T-cell (primary cell): ENCODE data around the gene TANGO2. TPM values are rescaled to one million over a fixed set of nuclear protein-coding genes. Genes with fewer than 3 reads are reported as not detected.
A peak's percentile ranks its signal among the peaks of the same experiment; 100 is the strongest.

Experiments
- ATAC-seq, 4 experiments: fragments of 200-7000 bp in 3 of 4; fragments of 150-1000 bp in 1 of 4; cut with Tn5 transposase; replicated peaks in 1 of 4; 1 replicate in 3 of 4; 2 replicates in 1 of 4; pipeline ENCODE4 v1.10.0; 2021; ENCODE audit warnings: moderate library complexity in 3 of 4, mild to moderate bottlenecking in 2 of 4, moderate number of reproducible peaks in 1 of 4
- CTCF ChIA-PET, 2 donors: fragments of 300-600 bp; sonication (Branson Sonifier 250); formaldehyde crosslinking; loops; one replicate each; lab custom pipeline; 2022; ENCODE audit warnings: antibody characterized with exemption in 2 of 2; lab: Charles Lee
- POLR2A ChIA-PET, 2 donors: fragments of 300-600 bp; sonication (Branson Sonifier 250); formaldehyde crosslinking; loops; one replicate each; lab custom pipeline; 2022; ENCODE audit warnings: antibody characterized with exemption in 2 of 2; lab: Charles Lee
- DNase-seq, 35 experiments: peaks; one replicate each; pipeline versions ENCODE4 v3.0.0 to v3.0.0-alpha.2; 2013 to 2023
- H3K27ac ChIP-seq: one replicate; pipeline ENCODE4 v1.5.1; 2013; ENCODE audit warnings: low read length
- H3K27me3 ChIP-seq, 2 experiments: replicated peaks in 1 of 2; 1 replicate in 1 of 2; 2 replicates in 1 of 2; pipeline versions ENCODE4 v1.6.1 to v1.7.0; 2013; ENCODE audit warnings: low read length in 1 of 2, mixed read lengths in 1 of 2; ENCODE audit not compliant: control insufficient read depth in 2 of 2, insufficient read depth in 2 of 2; ENCODE audit errors: extremely low read depth in 1 of 2
- H3K36me3 ChIP-seq, 2 donors: 1 replicate in 1 of 2; 2 replicates in 1 of 2; pipeline versions ENCODE4 v1.6.1 to v1.7.0; 2013; ENCODE audit warnings: low read length in 1 of 2; ENCODE audit not compliant: control insufficient read depth in 2 of 2, insufficient read depth in 1 of 2; ENCODE audit errors: extremely low read depth in 1 of 2
- H3K4me1 ChIP-seq, 2 experiments: 1 replicate in 1 of 2; 2 replicates in 1 of 2; pipeline versions ENCODE4 v1.6.1 to v1.7.0; 2013; ENCODE audit warnings: low read length in 2 of 2, mixed read lengths in 1 of 2; ENCODE audit not compliant: insufficient read depth in 2 of 2, control insufficient read depth in 1 of 2; ENCODE audit errors: extremely low read depth in 1 of 2
- H3K4me3 ChIP-seq, 2 donors: 1 replicate in 1 of 2; 2 replicates in 1 of 2; pipeline versions ENCODE4 v1.5.1 to v1.7.0; 2013; ENCODE audit warnings: mild to moderate bottlenecking in 2 of 2, low read length in 1 of 2, moderate library complexity in 1 of 2; ENCODE audit not compliant: control insufficient read depth in 1 of 2; ENCODE audit errors: extremely low read depth in 1 of 2
- H3K9me3 ChIP-seq: 2 replicates; pipeline ENCODE4 v1.7.0; 2013
- H3K27ac Mint-ChIP-seq, 2 donors: one replicate each; pipeline ENCODE4 v1.8.0; 2020 to 2021; ENCODE audit warnings: mild to moderate bottlenecking in 2 of 2, mixed read lengths in 2 of 2
- H3K27me3 Mint-ChIP-seq, 2 donors: one replicate each; pipeline ENCODE4 v1.8.0; 2021 to 2022; ENCODE audit warnings: mixed read lengths in 2 of 2
- H3K36me3 Mint-ChIP-seq: one replicate; pipeline ENCODE4 v1.8.0; 2021; ENCODE audit warnings: mixed read lengths
- H3K4me1 Mint-ChIP-seq, 3 donors: one replicate each; pipeline ENCODE4 v1.8.0; 2020 to 2022; ENCODE audit warnings: mixed read lengths in 3 of 3, mild to moderate bottlenecking in 1 of 3
- H3K4me3 Mint-ChIP-seq, 3 donors: one replicate each; pipeline ENCODE4 v1.8.0; 2020 to 2022; ENCODE audit warnings: mild to moderate bottlenecking in 3 of 3, mixed read lengths in 3 of 3, moderate library complexity in 3 of 3
- H3K9me3 Mint-ChIP-seq, 3 donors: one replicate each; pipeline ENCODE4 v1.8.0; 2020 to 2022; ENCODE audit warnings: mixed read lengths in 3 of 3
- WGBS: methylation state at CpG from one replicate; pipeline ENCODE4 v1.1.5; 2013; ENCODE audit warnings: missing lambda C conversion rate; ENCODE audit not compliant: insufficient coverage; 5-methylcytosine and 5-hydroxymethylcytosine counted together
- total RNA-seq, 35 experiments: library from RNA in 6 of 35; stranded (reverse) in 6 of 35; fragments of 120-200 nt in 1 of 35; gene quantifications; one replicate each; pipeline versions ENCODE4 v1.2.1 to v1.2.4 and lab custom pipeline; 2013 to 2026

The TANGO2 gene
- total RNA-seq, 5 donors from 2014 or later (not counting 1 experiment from before 2014, with no cell fraction given): 29.9 to 48.4 (median 43.7) TPM

GRCh38 chr22:20019661-20020532, 1.0 kb upstream of the TANGO2 start:
- no peaks in the 10 kb centered on the region for H3K27me3 Mint-ChIP-seq
- peak overlapping the region; percentile 94 to 96 for H3K27ac Mint-ChIP-seq
- DNase-seq (peak in 2 of 35 experiments; percentile 1 to 8), ATAC-seq (no peak)
- ChIA-PET POLR2A (no interaction called here), CTCF (no interaction called here)
- peak overlapping the region; percentile 84 to 91 (median 88) for H3K4me3 Mint-ChIP-seq
- Histone ChIP-seq H3K4me1 (peaks cover 9 to 51% of the 10 kb centered on the region in 2 experiments), H3K27ac (peak overlapping the region; percentile 81), H3K27me3 (peaks cover 0 to 28% of the 10 kb centered on the region in 2 experiments), H3K9me3 (no peaks in the 10 kb centered on the region), H3K36me3 (peaks cover 0 to 3% of the 10 kb centered on the region in 2 donors), H3K4me3 (peak overlapping the region; percentile 77 to 89)
- peaks cover 2% of the 10 kb centered on the region for H3K36me3 Mint-ChIP-seq
- no peaks in the 10 kb centered on the region for H3K9me3 Mint-ChIP-seq
- WGBS: 71% methylated on average over 7 of the region's 8 CpGs
- H3K4me1 Mint-ChIP-seq: peaks cover 23 to 42% (median 36%) of the 10 kb centered on the region in 3 donors

DNA sequence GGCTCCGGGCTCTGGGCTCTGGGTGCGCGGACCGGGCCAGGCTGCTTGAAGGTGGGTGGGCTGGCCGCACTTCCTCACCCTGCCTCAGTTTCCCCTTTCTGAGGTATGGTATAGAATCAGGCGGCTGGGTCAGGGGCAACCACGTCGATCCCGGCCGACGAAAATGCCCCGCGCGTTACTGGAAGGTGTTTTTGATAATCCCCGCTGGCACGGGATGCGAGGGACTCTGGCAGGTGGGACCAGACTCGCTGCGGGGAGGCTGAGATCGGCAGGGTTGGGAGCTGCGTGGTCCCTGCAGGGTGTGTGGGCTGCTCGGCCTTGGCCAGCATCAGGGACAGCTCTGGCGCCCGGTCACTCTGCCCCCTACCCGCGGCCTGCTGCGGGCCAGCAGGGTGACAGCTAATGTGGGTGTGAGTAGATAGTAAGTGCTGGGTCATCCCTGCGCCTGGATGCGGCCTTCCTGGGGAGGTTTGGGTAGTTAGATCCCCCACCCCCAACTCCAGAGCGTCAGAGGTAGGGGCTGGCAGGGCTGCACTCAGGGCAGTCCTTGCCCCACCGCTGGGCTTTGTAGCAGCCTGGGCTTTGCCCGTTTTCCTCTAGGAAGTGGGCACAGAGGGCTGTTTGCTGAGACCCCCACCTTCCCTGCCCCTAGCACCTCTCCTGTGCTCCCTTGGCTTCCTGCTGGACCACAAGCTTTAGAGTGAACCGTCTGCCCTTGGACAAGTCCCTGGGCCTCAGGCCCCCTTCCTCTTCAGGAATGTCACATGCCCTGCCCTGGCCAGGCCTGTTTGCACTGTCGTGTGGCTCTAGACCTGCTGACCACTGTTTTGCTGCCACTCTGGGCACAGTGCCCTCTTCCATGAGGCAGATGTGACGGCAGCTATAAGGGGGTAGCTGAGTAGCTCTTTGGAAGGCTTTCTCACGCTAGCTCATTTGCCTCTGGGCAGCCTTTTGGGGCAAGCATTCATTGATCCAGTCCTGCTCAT, 579 bp downstream of the TANGO2 start:
- peaks cover 2 to 3% of the 10 kb centered on the region in 2 donors for H3K36me3 ChIP-seq
- Mint-ChIP-seq H3K4me3 (peak overlapping the region; percentile 88 to 91 (median 89)), H3K27me3 (no peaks in the 10 kb centered on the region), H3K9me3 (no peaks in the 10 kb centered on the region), H3K27ac (peak overlapping the region; percentile 78 to 82), H3K4me1 (peaks cover 30 to 48% (median 43%) of the 10 kb centered on the region in 3 donors), H3K36me3 (peaks cover 2% of the 10 kb centered on the region)
- H3K27ac ChIP-seq: peak overlapping the region; percentile 66
- 4% methylated on average over 27 of the region's 36 CpGs for WGBS
- ATAC-seq: no peak
- no peaks in the 10 kb centered on the region for H3K9me3 ChIP-seq
- DNase-seq: peak in 5 of 35 experiments; percentile 9 to 24 (median 18)
- H3K4me1 ChIP-seq: peaks cover 9 to 51% of the 10 kb centered on the region in 2 experiments
- peak overlapping the region; percentile 89 to 98 for H3K4me3 ChIP-seq
- POLR2A ChIA-PET: no interaction called here
- CTCF ChIA-PET: interaction anchor here in 1 of 2 donors (0.6 kb wide), 1 partner anchor 108 kb away, joined by 3 read pairs; no protein-coding TSS in a partner anchor
- H3K27me3 ChIP-seq: peaks cover 0 to 19% of the 10 kb centered on the region in 2 experiments

DNA sequence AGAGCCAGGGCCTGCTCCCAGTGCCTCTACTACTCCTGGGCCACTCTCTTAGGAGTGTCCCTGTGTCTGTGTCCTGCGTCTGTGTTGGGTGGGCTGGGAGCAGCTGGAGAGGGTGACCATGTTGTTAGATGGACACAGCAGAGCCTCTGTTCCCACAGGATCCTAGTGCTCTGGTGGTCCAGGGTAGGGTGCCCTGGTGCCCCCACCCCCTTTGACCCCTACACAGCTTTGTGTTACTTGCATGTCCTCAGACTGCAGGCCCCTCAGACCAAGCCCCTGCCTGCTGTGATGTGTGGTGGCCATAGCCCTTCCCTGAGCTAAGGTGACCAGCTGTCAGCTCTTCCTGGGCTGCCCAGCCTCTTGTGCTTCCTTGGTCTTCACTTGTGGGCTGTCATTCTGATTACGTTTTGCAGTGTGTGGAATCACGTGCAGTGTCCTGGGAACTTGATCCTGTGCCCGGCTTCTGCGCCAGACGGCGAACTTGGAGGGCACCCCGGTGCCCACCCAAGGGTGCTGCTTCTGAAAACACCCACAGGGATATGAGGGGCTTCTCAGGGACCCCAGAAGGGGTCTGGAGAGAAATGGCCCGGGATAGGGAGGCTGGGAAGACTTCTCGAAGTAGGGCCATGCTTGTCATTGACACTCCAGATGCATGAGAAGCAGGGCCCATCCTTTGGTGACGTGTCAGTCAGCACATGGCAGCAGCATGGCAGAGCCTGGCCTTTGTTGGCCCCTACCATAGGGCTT, 1.5 kb downstream of the TANGO2 start:
- peak overlapping the region; percentile 76 to 82 for H3K27ac Mint-ChIP-seq
- ChIA-PET POLR2A (interaction anchor here in 1 of 2 donors (0.6 kb wide), 1 partner anchor 12 kb away, joined by 4 read pairs; no protein-coding TSS in a partner anchor), CTCF (interaction anchor here (0.5 to 0.6 kb wide), 2 partner anchors 56 to 292 kb away, joined by 3 to 4 read pairs; no protein-coding TSS in a partner anchor)
- no peak overlapping the region for H3K27ac ChIP-seq
- ATAC-seq: no peak
- peaks cover 3 to 6% of the 10 kb centered on the region in 2 donors for H3K36me3 ChIP-seq
- peak overlapping the region; percentile 88 to 91 (median 89) for H3K4me3 Mint-ChIP-seq
- no peaks in the 10 kb centered on the region for H3K9me3 Mint-ChIP-seq
- DNase-seq: no peak
- no peaks in the 10 kb centered on the region for H3K9me3 ChIP-seq
- peaks cover 6 to 46% of the 10 kb centered on the region in 2 experiments for H3K4me1 ChIP-seq
- no peaks in the 10 kb centered on the region for H3K27me3 Mint-ChIP-seq
- H3K36me3 Mint-ChIP-seq: peaks cover 2% of the 10 kb centered on the region
- 100% methylated on average over 7 of the region's 11 CpGs for WGBS
- peaks cover 0 to 13% of the 10 kb centered on the region in 2 experiments for H3K27me3 ChIP-seq
- peaks cover 30 to 49% (median 47%) of the 10 kb centered on the region in 3 donors for H3K4me1 Mint-ChIP-seq
- H3K4me3 ChIP-seq: peak overlapping the region; percentile 89 to 98

- Mint-ChIP-seq H3K4me3 (peak overlapping the region; percentile 88 to 91 (median 89)), H3K36me3 (peaks cover 2% of the 10 kb centered on the region), H3K27ac (peak overlapping the region; percentile 23 to 82), H3K27me3 (no peaks in the 10 kb centered on the region), H3K9me3 (no peaks in the 10 kb centered on the region), H3K4me1 (peaks cover 30 to 46% (median 46%) of the 10 kb centered on the region in 3 donors)
- H3K36me3 ChIP-seq: peaks cover 3 to 6% of the 10 kb centered on the region in 2 donors
- no peak overlapping the region for H3K4me3 ChIP-seq
- peaks cover 6 to 41% of the 10 kb centered on the region in 2 experiments for H3K4me1 ChIP-seq
- DNase-seq: no peak
- ChIA-PET CTCF (interaction anchor here (0.5 to 0.6 kb wide), 2 partner anchors 56 to 292 kb away, joined by 3 to 4 read pairs; no protein-coding TSS in a partner anchor), POLR2A (interaction anchor here in 1 of 2 donors (0.6 kb wide), 1 partner anchor 11 kb away, joined by 4 read pairs; no protein-coding TSS in a partner anchor)
- no peak for ATAC-seq
- WGBS: 92% methylated on average over 4 of the region's 10 CpGs
- no peaks in the 10 kb centered on the region for H3K9me3 ChIP-seq
- no peak overlapping the region for H3K27ac ChIP-seq
- peaks cover 0 to 6% of the 10 kb centered on the region in 2 experiments for H3K27me3 ChIP-seq
Observed at GRCh38 chr22:20022978-20023613, 2.2 kb downstream of the TANGO2 start.

- no peak overlapping the region for H3K4me3 Mint-ChIP-seq
- POLR2A ChIA-PET: no interaction called here
Observed at GRCh38 chr22:20024225-20024624, 3.3 kb downstream of the TANGO2 start.

More at GRCh38 chr22:20024225-20024624, 3.3 kb downstream of the TANGO2 start:
- DNase-seq: no peak
- CTCF ChIA-PET: no interaction called here
- H3K27ac Mint-ChIP-seq: peak overlapping the region in 1 of 2 donors; percentile 28
- no peaks in the 10 kb centered on the region for H3K27me3 Mint-ChIP-seq
- H3K36me3 Mint-ChIP-seq: peaks cover 2% of the 10 kb centered on the region
- Histone ChIP-seq H3K9me3 (no peaks in the 10 kb centered on the region), H3K27ac (no peak overlapping the region), H3K27me3 (no peaks in the 10 kb centered on the region), H3K4me3 (no peak overlapping the region), H3K4me1 (peaks cover 6 to 49% of the 10 kb centered on the region in 2 experiments), H3K36me3 (peaks cover 3 to 7% of the 10 kb centered on the region in 2 donors)
- no peaks in the 10 kb centered on the region for H3K9me3 Mint-ChIP-seq
- peaks cover 34 to 49% (median 49%) of the 10 kb centered on the region in 3 donors for H3K4me1 Mint-ChIP-seq
- no peak for ATAC-seq
- WGBS: 95% methylated on average over 13 of the region's 13 CpGs
